ENCODE results near the gene USP25.

The USP25 gene

DNA sequence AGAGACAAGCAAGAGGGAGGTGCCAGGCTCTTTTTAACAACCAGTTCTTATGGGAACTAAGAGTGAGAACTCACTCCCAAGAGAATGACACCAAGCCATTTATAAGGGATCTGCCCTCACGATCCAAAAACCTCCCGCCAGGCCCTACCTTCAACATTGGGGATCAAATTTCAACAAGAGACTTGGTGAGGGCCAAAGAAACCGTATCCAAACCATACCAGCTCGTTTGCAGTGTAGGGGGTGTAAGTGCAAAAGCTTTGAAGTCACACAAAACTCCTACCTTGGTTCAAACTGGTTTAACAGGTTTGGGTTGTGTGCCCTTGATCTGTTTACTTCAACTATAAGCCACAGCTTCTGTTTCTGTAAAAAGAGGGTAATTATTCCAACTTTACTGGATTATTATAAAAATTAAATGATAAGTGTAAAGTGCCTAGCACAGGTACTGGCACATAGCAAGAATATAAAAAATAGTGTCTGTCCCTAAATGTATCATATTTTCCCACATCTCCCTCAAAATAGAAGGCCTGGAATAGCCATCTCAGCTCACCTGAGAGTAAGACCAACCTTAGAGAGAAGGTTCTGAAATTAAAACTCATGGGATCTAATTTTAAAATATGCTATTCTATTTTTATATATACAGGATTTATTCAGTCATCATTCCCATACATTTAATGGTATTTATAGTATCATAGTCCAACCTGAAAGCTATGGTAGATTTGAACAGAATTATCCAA is 7.0 kb upstream of the USP25 start:
- TF ChIP-seq, protein P1, sequence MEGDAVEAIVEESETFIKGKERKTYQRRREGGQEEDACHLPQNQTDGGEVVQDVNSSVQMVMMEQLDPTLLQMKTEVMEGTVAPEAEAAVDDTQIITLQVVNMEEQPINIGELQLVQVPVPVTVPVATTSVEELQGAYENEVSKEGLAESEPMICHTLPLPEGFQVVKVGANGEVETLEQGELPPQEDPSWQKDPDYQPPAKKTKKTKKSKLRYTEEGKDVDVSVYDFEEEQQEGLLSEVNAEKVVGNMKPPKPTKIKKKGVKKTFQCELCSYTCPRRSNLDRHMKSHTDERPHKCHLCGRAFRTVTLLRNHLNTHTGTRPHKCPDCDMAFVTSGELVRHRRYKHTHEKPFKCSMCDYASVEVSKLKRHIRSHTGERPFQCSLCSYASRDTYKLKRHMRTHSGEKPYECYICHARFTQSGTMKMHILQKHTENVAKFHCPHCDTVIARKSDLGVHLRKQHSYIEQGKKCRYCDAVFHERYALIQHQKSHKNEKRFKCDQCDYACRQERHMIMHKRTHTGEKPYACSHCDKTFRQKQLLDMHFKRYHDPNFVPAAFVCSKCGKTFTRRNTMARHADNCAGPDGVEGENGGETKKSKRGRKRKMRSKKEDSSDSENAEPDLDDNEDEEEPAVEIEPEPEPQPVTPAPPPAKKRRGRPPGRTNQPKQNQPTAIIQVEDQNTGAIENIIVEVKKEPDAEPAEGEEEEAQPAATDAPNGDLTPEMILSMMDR (IDR thresholded peaks at IDR 0.05): no peak

GRCh38 chr21:15725949-15726348 is 3.8 kb upstream of the USP25 start:
- TF ChIP-seq, protein P1 (IDR thresholded peaks at IDR 0.05): no peak

- TF ChIP-seq, protein P1 (IDR thresholded peaks at IDR 0.05): no peak
These were observed 1.7 kb upstream of the USP25 start for GRCh38 chr21:15728046-15728445.

GRCh38 chr21:15729346-15729673 is 472 bp upstream of the USP25 start:
- TF ChIP-seq, protein P1 (IDR thresholded peaks at IDR 0.05): no peak

DNA sequence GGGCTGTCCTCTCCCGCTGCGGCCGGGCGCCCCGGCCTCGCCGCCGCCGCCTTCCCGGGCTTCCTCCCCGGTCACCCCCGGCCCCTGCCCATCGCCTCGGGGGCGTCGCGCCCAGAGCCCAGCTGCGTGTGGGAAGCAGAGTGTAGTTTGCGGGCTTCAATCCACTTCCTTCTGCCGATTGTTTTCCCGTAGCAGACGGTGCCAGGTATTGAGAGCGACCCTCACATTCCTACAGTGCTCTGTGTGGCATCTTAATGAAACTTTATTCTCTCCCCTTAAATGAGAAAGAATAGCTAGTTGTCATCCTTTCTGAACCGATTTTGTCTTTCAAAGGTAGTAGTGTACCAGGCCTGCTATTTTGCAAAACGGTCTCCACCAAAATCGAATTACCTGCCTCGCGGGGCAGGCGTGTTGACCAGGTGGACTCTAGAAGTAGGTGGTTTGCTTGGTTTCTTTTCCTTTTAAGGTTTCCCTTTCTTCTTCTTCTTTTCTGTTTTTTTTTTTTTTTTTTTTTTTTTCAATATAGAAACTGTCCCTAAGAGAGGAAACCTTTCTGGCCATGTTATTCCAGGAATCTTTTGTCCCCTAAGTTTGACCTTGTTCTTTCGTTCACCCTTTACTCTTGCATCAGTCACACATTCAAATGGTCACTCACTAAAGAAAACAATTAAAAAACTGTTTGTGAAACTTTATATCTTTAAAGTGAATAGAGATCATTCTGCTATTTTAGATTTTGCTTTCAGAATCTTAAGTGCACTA is 881 bp downstream of the USP25 start:
- TF ChIP-seq, protein P1 (IDR thresholded peaks at IDR 0.05): no peak

GRCh38 chr21:15731243-15731613 is 1.4 kb downstream of the USP25 start:
- TF ChIP-seq, protein P1 (IDR thresholded peaks at IDR 0.05): no peak

DNA sequence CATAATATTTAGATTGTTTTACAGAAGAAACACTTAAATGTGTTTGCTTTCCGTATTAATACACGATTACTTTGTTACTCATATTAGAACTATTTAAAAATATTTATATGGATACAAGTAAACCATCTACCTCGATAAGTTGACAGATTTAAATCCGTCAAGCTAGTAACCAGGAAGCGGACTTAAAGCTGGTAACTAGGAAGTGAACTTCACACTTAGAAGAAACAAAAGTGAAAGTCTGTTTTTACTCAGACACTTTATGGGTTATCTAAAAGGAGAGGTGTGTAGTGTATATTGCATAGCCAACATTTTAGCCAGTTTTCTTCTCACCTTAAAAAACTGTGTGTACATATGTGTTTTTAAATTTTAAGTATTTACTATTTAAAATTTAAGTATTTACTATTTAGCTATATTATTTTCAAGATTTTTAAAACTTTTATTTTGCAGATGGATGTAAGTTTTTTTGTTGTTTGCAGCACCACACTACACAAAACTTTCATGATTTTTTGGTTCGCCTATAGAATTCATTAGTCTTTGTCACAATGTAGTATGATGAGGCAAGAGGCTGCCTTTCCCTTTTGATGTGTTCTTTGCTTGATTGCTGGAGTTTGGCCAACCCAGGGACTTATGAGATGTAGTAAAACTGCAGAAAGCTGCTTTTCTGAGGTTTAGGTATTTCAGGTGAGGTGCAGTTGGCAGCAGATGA is 2.7 kb downstream of the USP25 start:
- TF ChIP-seq, protein P1 (IDR thresholded peaks at IDR 0.05): no peak
